GM18502 (cell line): Measurements from ENCODE around the gene RAB3C.
"Not testable (repeated sequence)": the region's sequence is repeated elsewhere in the genome, so short reads cannot be mapped to it uniquely, and the experiment has no call there.

ENCODE experiments used
- ATAC-seq: cut with Tn5 transposase; IDR thresholded peaks from one replicate; pipeline ENCODE4 v1.9.1; 2021; ENCODE audit warnings: mild to moderate bottlenecking; ENCODE audit not compliant: unreplicated experiment, poor library complexity

The RAB3C gene

GRCh38 chr5:58599217-58599616, 16.3 kb downstream of the RAB3C start:
- ATAC-seq, result no peak

GRCh38 chr5:58600613-58601012, 17.7 kb downstream of the RAB3C start:
- not testable (repeated sequence) for ATAC-seq

- not testable (repeated sequence) for ATAC-seq
These were observed 20.0 kb downstream of the RAB3C start for GRCh38 chr5:58602889-58603288.

GRCh38 chr5:58606064-58606463, 23.2 kb downstream of the RAB3C start:
- no peak for ATAC-seq

GRCh38 chr5:58615972-58616371, 33.1 kb downstream of the RAB3C start:
- ATAC-seq, result no peak

- ATAC-seq, result no peak
These were observed 34.4 kb downstream of the RAB3C start for GRCh38 chr5:58617241-58617640.

GRCh38 chr5:58620336-58620735, 37.5 kb downstream of the RAB3C start:
- ATAC-seq, result no peak

- no peak for ATAC-seq
These were observed 40.3 kb downstream of the RAB3C start for GRCh38 chr5:58622936-58623871.

GRCh38 chr5:58628626-58629025, 45.8 kb downstream of the RAB3C start:
- no peak for ATAC-seq

GRCh38 chr5:58629271-58630159, 46.6 kb downstream of the RAB3C start:
- ATAC-seq, result no peak

GRCh38 chr5:58631895-58632294, 49.0 kb downstream of the RAB3C start:
- ATAC-seq, result no peak

GRCh38 chr5:58635416-58635815, 52.5 kb downstream of the RAB3C start:
- no peak for ATAC-seq

GRCh38 chr5:58640011-58640410, 57.1 kb downstream of the RAB3C start:
- no peak for ATAC-seq

- ATAC-seq, result no peak
These were observed 58.7 kb downstream of the RAB3C start for GRCh38 chr5:58641533-58641932.

GRCh38 chr5:58648846-58649245, 66.0 kb downstream of the RAB3C start:
- no peak for ATAC-seq

- no peak for ATAC-seq
These were observed 66.8 kb downstream of the RAB3C start for GRCh38 chr5:58649716-58650115.

GRCh38 chr5:58653521-58653920, 70.6 kb downstream of the RAB3C start:
- no peak for ATAC-seq

- ATAC-seq, result no peak
These were observed 83.3 kb downstream of the RAB3C start for GRCh38 chr5:58666141-58666540.

- ATAC-seq, result no peak
These were observed 84.0 kb downstream of the RAB3C start for GRCh38 chr5:58666598-58667581.

GRCh38 chr5:58670582-58670981, 87.7 kb downstream of the RAB3C start:
- ATAC-seq, result no peak
